Measurements from ENCODE around the gene MYEOV.

Gene MYEOV

DNA sequence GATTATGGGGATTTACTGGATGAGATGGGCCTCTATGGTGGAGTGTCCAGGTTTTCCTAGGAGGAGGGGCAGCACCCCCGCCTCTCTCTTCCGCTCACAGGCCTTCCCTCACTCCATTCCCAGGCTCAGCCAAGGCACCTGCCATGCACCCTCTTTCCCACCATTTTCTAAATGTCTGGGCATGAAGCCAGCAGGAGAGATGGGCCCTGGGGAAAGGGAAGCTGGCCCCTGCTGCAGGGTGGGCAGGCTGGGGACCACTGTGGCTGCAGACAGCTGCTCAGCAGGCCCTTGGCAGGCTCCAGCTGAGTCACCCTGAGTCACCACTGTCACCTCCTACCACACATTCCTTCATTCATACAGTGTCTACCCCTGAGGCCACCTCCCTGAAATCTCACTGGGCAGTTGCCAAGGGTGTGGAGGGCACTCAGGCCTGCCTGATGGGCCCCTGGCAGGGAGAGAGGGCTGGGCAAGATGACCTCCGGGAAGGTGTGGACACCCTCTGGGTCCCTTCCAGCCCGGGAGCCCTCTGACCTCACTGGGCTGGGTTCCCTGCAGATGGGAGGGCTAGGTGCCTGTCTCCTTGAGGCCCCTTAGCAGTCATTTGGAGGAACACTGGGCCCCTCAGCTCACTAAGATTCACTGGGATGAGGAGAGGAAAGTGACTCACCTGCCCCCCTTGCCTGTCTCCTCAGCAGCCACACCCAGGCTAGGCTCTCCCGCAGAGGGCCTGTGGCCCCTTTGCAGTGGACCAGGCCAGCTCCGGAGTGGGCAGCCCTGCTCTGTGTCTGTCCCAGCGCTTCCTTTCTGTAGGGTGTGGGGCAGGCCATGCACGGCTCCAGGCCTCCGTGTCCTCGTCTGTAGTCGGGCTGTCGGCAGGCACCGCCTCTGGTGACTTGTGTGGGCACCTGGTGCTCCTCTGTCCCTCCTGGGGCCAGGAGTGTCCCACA lies 7.8 kb downstream of the MYEOV start:
- no peak for DNase-seq (ENCODE audit: low read depth)

- no peak for DNase-seq (ENCODE audit: low read depth)
Observed at GRCh38 chr11:69302447-69303020, 8.6 kb downstream of the MYEOV start.

GRCh38 chr11:69303427-69303826 lies 9.5 kb downstream of the MYEOV start:
- DNase-seq (ENCODE audit: low read depth), result no peak

- no peak for DNase-seq (ENCODE audit: low read depth)
Observed at GRCh38 chr11:69304258-69304657, 10.3 kb downstream of the MYEOV start.

DNA sequence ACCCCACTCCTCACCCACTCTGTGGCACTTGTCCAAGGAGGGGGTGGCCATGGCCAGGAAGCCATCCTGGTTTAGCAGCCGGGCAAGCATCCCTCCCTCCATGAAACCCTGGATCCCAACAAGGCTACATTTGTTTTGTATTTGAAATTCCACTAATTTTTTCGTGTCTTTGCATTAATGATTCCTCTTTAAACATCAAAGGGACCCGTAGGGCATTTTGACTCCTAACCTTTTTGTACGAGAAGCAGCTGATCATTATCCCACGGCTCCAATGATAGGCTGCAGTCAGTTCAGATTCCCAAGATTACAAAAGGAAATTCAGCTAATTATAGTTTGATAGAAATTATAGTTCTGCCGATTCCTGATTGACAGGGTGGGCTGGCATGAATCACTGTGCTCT lies 10.7 kb downstream of the MYEOV start:
- no peak for DNase-seq (ENCODE audit: low read depth)

- no peak for DNase-seq (ENCODE audit: low read depth)
Observed at GRCh38 chr11:69305885-69306540, 12.1 kb downstream of the MYEOV start.

- DNase-seq (ENCODE audit: low read depth), result no peak
Observed at GRCh38 chr11:69306821-69307220, 12.9 kb downstream of the MYEOV start.

DNA sequence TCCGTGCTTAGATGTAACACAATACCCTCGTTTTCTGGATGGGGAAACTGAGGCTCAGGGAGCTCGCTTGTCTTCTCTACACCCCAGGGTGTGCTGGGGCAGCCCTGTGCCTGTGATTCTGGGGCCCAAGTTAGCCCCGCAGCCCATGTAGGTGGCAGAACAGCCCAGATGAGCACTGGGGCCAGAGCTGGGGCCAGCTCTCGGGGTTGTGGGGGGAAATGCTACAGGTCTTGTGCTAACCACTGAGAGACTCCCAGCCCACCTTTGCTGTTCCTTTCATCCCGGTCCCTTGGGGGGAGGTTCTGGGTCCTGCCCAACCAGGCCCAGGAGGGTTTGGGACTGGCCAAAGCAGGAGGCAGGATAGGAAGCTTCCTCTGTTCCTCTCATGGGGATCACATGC lies 13.5 kb downstream of the MYEOV start:
- DNase-seq (ENCODE audit: low read depth), result no peak

DNA sequence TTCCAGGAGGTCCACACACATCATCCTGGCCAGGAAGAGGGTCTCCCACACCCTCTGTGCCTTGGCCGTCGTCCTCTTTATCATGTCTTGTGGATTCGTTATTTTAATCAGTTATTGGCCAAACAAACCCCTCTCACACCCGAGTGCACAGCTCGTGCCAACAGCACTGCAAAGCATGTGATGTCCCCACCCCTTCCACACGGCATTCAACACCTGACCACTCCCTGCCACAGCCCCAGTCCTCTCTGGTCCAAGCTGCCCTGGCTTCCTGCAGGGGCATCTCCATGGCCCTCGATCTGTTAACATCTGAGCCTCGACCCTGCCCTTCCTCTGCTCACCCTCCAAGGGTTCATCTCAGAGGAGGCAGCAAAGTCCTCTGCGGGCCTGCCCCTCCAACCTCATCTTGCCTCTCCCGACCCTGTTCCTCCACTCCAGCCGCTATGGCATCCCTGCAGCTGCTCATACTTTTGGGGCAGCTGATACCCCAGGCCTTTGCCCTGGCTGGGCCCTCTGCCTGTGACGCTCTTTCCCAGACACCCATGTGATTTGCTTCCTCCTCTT lies 14.0 kb downstream of the MYEOV start:
- DNase-seq (ENCODE audit: low read depth), result no peak

DNA sequence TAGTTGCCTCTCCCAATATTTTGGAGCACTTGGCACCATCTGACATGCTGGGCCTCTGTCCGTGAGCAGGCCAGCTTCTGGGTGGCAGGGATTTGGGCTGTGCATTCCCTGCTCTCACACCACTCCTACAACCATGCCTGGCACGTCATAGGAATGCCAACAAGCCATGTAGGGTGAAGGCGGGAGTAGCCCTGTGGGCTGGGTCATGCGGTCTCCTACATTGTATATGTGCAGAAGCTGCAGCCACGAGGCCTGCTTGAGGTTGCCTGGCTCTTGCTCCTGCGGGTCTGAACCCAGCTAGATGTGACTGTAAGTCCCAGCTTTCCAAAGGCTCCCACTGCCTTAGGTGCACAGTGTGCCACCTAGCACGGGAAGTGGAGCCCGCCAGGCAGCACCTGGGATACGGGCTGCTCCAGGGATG lies 14.5 kb downstream of the MYEOV start:
- DNase-seq (ENCODE audit: low read depth), result no peak

GRCh38 chr11:69308936-69309615 lies 15.1 kb downstream of the MYEOV start:
- no peak for DNase-seq (ENCODE audit: low read depth)

- no peak for DNase-seq (ENCODE audit: low read depth)
Observed at GRCh38 chr11:69309631-69310280, 15.8 kb downstream of the MYEOV start.

GRCh38 chr11:69310351-69310750 lies 16.4 kb downstream of the MYEOV start:
- DNase-seq (ENCODE audit: low read depth), result no peak

DNA sequence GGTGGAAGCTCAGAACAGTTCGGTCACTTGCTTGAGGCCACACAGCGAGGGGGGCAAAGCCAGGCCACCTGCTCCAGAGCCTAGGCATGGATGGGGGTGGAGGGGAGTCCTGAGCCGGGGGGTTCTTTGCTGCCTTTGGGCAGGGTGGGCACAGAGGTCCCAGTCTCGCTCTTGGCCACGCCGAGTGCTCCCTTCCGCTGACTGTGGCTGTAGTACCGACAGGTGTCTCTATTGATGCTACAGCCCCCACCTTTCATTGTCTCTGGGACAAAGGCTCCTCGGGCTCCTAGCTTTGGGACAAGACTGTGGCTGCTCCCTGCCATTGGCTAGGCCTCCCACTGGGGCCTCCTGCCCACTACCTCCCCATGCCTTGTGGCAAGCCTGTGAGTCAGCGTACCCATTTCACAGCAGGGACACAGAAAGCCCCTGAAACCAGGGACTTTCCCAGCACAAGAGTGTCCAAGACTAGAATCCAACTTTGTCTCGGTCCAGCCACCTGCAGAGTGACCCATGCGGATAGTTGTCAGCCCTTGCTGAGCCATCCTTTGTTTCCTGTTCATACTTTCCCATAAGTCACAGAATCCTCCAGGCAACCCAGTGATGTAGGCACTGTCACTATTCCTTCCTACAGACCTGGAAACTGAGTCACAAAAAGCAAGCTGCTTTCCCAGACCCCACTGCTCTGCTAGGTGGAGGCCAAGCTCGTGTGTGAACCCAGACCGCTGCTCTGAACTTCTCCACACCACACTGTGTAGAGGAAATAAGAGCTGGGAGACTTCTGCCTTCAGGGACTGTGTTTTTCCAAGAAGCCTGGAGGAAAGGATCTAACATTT lies 17.2 kb downstream of the MYEOV start:
- no peak for DNase-seq (ENCODE audit: low read depth)

DNA sequence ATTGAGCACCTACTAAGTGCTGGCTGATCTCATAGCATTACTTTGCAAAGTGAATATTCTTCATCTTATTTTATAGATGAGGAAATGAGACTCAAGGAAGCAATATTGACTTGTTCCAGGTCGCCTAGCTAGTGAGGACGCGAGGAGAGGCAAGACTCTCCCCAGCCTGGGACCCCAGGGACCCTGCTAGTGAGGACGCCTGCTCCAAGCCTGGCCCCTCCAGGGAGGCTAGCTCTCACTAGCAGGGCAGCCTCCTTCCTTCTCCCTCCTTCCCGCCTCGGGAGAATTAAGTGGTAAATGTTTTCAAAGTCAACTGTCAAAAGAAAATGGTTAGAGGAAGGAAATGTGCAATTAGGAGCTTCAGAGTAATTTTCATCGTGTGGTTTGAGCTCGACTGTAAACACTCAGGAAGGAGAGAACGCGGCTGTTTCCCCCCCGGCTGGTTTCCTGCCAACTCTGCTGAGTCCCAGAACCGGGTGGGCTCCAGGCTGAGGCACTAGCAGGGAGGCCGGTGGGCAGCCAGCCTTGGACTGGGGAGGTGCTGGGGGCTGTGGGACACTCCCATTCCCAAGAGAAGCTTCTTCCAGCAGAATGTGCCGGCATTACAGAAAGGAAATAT lies 17.9 kb downstream of the MYEOV start:
- no peak for DNase-seq (ENCODE audit: low read depth)

- no peak for DNase-seq (ENCODE audit: low read depth)
Observed at GRCh38 chr11:69312453-69313404, 18.8 kb downstream of the MYEOV start.

DNA sequence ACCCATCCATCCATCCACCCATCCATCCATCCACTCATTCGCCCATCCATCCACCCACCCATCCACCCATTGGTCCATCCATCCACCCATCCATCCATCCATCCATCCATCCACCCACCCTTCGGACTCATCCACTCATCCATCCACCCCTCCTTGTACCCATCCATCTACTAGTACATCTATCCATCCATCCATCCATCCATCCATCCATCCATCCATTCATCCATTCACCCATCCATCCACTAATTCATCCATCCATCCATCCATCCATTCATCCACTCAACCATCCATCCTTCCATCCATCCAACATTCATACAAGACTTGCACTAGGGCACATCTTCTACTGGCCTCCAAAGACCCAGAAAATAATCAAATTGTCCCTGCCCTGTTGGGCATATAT lies 20.0 kb downstream of the MYEOV start:
- DNase-seq (ENCODE audit: low read depth), result no peak

DNA sequence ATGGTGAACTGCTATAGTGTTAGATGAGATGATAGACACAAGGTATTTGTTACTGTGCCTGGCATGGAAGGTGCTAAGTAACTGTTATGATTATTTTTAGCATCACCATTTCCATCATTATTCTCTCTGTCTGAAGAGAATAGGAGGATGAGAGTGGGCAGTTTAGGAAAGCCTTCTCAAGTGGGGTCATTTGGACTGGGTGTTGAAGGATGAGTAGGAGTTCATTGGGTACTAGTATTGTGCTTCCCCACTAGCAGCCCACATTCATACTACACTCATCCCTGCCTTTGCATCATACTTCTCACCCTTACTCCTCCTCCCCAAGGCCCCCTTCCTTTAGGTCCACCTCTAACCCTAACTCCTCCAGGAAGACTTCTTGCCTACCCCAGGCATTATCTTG lies 20.6 kb downstream of the MYEOV start:
- no peak for DNase-seq (ENCODE audit: low read depth)

DNA sequence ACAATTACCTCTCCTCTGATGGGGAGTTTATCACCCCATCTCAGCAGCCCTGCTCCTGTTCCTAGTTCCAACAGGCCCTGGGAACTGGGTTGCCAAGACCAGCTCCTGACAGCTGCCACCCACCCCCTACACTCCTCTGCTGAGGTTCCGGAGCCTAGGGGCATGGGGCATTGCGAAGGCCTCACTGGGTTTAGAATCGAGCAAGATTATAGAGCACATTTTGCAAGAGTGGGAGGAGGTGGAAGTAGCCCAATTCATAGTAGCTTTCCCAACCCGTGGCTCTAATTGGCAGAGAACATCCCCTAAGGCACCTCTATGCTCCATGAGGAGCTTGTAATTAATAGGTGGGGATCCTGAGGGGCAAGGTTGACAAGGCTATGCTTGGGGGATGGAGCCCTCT lies 23.0 kb downstream of the MYEOV start:
- DNase-seq (ENCODE audit: low read depth), result no peak
